DMS153 (cell line): Measurements from ENCODE around the gene RALGPS2.

ENCODE experiments used
- DNase-seq: peaks from one replicate; lab custom pipeline; 2025; lab: John Stamatoyannopoulos, UW

Gene RALGPS2

DNA sequence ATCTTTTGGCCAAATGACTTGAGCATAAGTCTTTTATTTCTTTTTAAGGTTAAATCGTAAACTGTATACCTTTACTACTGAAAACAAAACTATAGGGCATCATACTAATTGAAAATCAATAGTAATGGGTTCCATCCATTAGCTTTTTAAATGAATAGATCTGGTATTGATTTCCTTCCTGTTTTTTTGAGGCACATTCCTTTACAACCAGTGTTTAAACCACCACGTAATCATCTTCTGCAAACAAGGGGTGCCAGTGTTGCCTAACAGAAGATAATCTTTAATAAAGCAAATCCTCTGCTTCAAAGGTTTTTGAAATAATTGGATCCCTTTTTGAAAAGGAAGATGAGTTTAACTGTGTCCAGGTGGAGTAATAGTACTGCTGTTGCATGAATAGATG is 194.5 kb downstream of the RALGPS2 start:
- no peak for DNase-seq

DNA sequence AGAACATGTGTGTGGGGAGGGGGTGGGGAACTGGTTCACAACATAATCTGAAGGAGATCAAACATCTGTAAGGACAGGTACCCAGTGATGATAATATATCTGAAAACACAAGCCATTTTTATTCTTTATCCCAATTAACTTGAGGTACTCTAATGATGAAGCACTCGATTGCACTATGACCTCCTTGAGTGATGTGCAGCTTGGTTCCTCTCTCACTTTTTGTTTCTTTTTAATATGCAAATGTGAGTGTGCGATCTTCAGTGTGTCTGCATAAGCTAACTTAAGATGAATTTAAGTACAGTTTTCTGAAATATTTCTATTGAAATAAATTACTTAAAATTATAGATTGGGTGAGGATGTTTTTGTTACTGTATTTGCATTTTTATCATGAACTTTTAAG is 196.5 kb downstream of the RALGPS2 start:
- DNase-seq, result no peak

DNA sequence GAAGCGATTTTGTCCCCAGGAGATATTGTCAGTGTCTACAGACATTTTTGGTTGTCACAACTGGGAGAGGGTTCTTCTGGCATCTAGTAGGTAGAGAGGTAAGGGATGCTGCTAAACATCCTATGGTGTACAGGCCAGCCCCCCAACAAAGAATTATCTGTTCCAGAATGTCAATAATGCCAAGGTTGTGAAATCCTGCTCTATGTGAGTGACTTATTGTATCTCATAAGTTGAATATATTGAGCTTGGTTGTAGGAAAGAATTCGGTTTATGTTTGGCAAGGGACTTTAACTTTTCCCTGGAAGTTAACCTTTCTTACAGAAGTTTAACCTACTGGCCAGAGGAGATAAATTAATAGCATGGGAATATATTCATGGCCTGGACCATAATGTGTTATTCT is 198.5 kb downstream of the RALGPS2 start:
- DNase-seq, result no peak

DNA sequence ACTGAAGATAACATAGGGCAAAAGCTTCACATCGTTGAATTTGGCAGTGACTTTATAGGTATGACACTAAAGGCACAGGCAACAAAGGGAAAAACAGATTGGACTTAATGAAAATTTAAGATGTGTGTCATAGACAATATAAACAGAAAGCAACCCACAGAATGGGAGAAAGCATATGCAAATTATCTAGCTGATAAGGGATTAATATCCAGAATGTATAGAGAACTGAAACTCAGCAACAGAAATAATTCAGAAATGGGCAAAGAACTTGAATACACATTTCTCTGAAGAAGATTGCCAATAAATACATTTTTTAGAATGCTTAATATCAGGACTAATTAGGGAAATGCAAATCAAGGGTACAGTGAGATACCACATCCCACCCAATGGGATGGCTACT is 201.0 kb downstream of the RALGPS2 start:
- DNase-seq, result no peak

DNA sequence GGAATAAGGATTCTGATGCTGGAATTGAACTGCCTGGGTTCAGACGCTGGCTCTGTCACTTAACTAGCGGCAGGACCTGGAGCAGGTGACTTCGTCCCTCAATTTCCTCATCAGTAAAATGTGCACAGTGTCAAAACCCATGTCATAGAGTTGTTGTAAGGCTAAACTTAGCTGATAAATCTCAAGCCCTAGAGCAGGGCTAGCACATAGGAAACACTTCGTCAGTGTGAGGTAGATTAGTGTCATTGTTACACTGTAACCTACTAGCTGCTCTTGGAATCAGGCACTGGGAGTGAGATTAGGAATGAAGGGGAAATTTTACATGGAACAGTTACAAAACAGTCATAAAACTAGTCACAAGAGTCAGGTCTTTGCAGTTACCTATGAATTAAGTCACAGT is 202.0 kb downstream of the RALGPS2 start:
- DNase-seq, result no peak

DNA sequence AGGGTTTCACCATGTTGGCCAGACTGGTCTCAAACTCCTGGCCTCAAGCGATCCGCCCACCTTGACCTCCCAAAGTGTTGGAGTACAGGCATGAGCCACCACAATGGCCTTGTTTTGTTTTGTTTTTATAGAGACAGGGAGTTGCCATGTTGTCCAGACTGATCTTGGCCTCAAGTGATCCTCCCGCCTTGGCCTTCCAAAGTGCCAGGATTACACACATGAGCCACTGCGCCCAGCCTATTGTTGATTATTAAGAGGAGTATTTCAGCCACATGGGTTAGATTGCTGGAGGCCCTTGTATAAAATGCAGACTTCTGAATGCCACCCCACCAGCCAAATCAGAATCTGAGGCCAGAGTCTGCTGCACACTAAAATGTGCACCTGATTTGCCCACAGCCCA is 203.0 kb downstream of the RALGPS2 start:
- DNase-seq, result no peak

DNA sequence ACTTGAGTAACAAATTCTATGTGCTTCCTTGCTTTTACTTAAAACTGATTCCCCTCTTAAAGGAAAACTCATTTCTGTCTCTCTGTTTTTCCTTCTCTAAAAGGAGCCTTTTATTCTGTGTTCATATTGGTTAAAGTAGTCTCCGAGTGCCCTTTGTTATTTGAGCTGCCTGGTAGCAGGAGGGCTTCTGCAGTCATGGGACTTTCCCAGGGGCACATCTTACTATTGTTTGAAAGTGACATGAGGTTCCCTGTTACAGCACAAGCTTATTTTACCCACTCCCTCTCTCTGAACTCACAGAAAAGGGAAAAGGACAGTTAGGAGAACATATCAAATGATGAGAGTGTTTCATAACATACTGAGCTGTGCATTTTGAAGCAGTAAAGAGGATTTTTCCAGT is 203.9 kb downstream of the RALGPS2 start:
- no peak for DNase-seq

DNA sequence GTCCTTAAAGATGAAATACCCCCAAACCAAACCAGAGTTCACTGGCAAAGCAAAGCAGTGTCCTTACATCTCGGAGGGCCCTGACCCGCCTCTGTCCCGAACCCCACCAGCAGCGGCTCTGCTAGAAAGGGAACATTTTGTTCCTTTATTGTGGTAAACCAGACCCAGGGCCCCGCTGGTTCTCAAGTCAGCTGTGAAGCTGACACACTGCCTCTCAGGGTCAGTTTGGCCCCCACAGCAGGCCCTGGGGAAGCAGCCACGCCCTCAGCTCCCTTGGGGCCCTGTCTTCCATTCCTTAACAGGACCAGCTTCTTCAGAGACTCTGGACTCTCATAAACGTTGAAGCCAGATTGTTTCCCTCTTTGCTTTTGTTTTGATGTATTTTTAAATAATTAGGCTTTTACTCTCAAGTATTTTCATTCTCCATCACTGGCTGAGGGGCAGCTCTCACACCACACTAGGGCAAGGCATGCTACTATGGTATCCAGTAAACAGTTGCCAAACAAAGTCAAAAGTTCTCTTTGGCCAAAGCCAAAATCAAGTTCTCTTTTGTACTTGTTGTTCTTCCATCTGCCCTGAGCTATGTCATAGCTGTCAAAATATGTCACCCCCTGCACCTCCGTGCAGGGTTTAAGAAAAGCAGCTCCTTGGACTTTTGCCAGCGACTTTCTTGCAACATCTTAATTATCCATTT is 207.0 kb downstream of the RALGPS2 start:
- DNase-seq, result no peak

DNA sequence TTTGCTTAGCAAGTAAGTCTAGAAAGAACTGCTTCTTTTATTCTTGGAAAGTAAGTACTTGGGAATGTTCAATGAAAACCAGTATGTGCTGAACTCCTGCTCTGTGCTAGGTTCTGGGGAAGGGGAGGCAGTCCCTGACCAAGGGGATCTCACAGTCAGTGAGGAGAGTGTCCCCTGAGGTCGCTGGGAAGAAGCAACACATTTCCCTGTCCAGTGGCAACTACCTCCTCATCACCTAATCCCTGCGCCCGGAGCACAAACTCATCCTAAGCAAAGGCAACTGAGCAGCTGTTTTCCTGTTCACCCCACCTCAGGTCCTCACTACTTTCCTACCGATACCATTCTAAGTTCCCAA is 207.5 kb downstream of the RALGPS2 start:
- DNase-seq, result no peak

DNA sequence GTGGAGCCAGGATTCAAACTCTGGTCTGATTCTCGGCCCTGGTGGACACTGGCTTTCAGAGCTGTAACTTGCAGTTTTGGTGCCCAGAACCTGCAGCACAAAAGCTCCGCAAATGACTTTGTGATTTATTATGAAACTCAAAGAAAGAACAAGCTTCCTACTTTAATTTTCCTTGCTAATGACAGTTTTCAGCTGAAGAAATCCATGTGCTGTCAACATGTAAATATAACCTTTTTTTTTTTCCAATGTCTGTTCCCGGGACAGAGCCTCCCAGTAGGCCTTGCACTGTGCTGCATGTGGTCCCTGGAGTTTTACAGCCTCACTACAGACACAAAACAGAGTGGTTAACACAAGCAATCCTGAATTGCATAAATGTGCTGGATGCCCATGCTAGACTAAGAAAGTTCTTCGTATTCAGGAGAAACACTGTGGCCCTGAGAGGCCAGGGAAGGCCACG is 208.1 kb downstream of the RALGPS2 start:
- DNase-seq, result no peak

DNA sequence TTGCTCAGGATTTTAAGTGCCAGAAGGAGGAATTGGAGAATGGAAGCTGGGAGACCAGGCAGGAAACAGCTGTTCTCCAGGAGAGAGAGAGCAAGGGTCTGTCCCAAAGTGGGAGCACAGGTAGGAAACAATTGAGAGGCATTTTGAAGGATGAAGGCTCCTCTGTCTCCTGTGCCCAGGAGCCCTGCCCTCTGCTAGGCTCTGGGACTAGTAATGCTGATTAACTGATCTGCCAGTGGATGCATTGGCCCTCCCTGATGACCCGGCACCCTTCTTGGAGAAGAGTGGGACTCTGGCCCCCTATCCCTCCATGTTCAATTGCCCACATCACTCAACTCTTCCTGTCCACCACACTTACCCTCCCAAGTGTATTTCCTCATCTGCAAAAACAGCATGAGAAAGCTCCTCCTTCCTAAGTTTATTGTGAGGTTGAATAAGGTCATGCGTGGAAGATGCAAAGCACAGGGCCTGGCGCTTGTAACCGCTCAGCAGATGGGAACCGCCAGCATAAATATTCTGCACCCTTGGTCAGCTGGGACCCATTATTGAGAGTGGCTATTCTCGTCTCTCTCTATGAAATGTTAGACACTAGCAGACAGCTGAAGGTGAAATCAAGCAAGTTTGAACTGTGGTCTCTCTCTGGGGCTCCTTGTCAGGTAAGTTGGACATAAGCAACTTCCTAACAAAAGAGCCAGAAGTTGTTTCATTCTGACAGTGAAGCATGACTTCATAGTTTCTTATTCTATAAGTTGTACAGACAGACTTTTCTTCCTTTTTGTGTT is 208.9 kb downstream of the RALGPS2 start:
- no peak for DNase-seq

DNA sequence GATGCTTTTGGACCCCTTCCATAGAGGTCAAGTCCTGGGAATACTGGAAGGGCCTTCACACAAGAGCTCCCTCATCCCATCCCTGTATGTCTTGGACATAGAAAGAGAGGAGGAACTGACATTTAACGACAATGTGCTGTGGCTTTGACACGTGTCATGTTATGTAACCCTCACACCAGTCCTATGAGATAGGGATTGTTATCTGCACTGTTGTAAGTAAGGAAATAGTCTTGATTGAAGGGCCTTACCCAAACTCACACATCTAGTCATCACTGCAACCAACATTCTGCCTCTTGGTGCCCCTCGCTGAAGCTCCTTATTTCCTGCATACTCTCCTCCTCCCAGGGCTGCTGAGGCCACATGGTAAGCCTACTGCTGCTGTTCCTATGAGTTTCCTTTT is 209.5 kb downstream of the RALGPS2 start:
- no peak for DNase-seq

DNA sequence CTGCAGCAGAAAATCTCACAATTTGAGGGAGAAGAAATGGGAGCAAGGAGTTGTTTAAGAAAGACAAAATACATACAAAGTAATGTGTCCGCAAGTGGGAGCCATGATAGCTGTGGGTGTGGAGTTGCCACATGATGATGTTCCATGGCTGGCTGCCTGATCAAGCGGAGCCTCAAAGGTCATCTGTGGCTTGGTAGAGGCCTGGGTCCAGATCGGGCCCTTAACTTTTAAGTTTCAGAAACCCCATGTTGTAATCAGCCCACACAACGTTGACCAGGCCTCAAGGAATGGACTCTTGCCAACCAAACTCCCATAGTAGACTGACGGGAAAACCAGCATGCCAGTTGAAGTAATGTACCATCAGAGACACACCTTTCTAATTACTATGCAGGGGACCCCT is 210.6 kb downstream of the RALGPS2 start:
- no peak for DNase-seq

DNA sequence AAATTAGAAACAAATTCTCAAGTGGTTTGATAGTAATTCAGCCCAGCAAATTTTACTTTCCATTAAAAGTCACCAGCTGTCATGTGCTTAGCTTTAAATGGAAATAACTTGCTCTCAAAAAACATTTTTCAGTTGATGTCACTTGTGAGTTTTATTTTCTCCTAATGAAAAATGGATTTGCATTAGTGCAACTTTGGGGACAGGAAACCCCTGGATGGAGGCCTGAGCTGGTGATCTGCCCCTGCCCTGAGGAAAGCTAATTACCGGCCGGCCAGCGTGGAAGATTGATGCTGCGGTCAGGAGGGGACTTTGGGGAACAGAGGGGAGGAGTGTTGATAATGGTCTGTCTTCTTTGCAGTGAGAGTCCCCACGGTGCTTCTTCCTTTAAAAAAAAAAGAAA is 212.7 kb downstream of the RALGPS2 start:
- DNase-seq, result no peak

DNA sequence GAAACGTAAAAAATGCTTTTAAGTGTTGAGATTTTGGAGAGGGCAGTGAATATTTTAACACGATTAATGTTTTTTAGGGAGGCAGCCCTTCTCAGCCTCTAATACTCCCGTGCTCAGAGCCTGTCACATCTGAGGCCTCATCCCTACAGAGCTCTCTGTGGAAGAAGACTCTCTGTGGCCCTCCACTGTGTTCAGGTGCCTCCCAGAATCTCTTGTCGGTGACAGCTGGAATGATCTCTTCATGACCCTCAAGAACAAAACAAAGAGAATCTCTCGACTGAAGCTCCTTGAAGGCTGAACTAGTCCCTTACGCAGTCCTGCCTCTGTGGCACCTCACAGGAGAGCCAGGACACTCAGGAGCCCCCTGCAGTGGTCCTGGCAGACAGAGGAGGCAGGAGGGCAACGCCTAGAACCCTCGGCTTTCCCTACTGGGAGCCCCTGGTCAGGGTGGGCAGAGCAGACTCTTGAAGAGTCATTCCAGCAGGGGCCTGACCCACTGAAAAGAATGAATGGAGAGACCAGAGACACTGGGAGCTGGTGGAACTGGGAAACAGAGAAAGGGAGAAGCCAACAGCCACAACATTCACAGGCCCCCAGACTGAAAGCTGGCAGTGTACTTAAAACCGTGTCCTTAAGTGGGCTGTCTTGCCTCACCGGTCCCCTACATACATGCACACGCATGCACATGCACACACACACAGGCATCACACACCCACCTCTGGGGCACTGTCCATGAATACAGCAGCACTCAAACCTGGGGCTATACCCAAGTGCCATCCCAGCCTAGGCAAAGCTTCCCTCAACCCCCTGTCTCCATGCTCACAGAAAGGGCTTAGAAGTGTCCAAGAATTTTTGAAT is 213.3 kb downstream of the RALGPS2 start:
- no peak for DNase-seq

DNA sequence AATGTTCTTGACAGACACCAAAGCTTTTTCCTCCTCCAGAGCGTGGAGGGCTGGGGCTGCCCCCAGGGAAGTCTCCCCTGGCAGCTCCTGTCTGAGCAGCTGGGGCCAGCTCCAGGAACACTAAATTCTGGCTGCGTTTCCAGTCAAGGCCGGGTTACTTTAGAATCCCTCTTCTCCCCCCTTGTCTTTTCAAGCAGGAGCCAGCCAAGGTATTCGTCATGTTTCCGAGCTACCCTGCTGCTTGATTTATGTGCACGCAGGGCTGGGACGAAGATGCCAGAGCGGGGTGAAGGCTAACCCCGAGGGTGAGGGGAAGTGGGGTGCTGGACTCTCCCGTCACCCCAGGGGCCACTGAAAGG is 213.9 kb downstream of the RALGPS2 start:
- no peak for DNase-seq

DNA sequence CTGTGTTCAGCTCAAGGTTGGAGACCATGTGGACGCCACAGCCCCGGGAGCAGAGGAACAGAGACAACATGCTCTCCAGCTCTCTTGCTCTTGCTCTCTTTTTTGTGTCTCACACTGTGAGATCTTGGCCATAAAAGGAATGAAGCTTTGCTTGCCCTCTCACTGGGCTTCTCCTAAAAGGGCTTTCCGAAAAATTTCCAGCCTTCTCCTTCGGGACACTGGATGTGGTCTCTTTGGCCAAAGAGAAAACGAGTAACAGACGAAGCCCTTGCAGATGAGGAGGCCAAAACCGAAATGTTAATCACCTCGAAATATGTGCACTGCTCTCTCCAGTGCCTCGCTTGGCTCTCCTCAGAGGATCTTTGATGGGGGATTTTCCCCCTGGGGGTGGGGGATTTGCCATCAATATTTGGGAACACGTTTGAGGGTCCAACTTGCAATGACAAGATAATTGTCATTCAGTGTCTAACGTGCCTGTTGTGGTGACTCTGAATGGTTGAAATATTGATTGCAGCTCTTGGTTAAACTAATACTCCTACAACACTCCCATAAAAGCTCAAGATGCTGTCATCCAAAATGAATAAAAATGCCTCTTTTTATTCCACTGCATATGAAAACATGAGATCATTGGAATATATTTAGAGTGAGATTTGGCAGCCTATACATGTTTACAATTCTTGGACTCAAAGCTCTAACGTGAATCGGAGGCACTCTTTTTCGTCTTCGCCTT is 214.5 kb downstream of the RALGPS2 start:
- no peak for DNase-seq

DNA sequence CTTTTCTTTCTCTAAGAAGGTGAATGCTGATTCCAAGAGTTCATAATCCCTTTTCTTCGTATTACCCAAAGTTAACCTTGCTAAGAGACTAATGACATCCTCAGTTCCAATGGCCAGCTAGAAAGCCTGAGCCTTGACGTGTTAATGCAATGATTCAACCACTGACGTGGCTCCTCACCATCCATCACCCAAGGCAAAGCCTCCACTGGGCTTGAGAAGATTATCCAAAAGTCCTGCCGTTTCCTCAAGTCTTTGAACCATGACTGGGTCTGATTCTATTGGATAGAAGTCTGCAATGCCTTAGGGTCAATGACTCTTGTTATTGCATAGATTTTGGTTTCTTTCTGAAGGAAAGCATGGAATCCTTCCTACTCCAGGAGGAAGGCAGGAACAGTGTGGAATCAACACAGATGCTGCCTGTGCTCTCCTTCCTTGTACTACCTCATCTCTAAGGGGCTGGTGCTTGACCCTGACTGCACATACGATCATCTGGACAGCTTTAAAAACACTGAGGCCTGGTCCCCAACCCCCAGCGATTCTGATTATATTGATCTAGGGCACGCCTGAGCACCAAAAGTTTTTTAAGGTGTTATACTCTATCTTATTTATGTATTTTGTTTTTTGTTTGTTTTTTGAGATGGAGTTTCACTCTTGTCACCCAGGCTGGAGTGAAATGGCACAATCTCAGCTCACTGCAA is 215.2 kb downstream of the RALGPS2 start:
- no peak for DNase-seq

DNA sequence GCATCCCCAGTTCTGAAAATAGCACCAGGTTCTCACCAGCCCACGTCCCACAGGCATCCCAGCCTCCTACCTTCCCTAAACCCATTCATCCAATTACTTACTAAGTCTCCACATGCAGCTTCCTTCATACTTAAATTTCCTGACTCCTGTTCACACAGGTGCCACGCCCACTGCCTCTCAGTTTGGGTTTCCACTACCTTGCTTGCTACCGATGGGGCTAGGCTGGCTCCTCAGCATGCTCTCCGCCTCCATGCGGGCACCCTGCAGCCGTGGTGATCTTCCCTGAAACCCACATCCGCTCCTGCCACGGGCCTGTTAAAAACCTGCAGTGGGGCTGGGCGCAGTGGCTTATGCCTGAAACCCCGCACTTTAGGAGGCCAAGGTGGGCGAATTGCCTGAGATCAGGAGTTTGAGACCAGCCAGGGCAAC is 216.2 kb downstream of the RALGPS2 start:
- no peak for DNase-seq

DNA sequence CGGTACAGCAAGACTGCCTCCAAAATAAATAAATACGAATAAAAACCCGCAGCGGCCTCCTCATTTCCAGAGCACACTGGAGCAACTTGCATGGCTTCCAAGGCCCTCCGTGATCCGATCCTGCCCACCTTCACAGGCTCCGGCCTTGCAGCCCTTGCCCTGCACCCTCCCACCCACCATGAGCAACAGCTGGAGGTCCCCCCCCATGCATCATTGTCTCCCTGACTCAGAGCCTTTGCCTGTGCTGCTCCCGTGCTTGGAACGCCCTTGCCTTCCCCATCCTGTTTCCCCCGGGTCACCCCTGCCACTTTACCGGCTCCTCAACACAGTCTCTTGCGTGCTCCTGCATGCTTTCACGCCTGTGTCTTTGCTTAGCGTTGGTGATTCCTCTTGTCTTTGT is 216.8 kb downstream of the RALGPS2 start:
- DNase-seq, result no peak
